GM18507 (cell line): Measurements from ENCODE around the gene TENT4B.
A peak's percentile ranks its signal among the peaks of the same experiment; 100 is the strongest.
"Not testable (repeated sequence)": the region's sequence is repeated elsewhere in the genome, so short reads cannot be mapped to it uniquely, and the experiment has no call there.

Experiments used
- DNase-seq: peaks from one replicate; pipeline ENCODE4 v3.0.0; 2011; ENCODE audit warnings: low read depth; ENCODE audit not compliant: insufficient read length; ENCODE audit errors: extremely low spot score
- FAIRE-seq: peaks from 2 replicates; lab custom pipeline; 2011; peaks lifted over from hg19 to GRCh38; lab: Jason Lieb, UNC

The TENT4B gene

GRCh38 chr16:50219402-50219975 is 66.4 kb downstream of the TENT4B start:
- DNase-seq (no peak), FAIRE-seq (no peak)

- DNase-seq (no peak), FAIRE-seq (no peak)
These were observed 71.2 kb downstream of the TENT4B start for GRCh38 chr16:50224286-50224685.

GRCh38 chr16:50227120-50227519 is 74.0 kb downstream of the TENT4B start:
- DNase-seq: no peak
- no peak for FAIRE-seq

- DNase-seq (no peak), FAIRE-seq (no peak)
These were observed 74.6 kb downstream of the TENT4B start for GRCh38 chr16:50227665-50228064.

- FAIRE-seq (no peak), DNase-seq (no peak)
These were observed 75.3 kb downstream of the TENT4B start for GRCh38 chr16:50228364-50228868.

GRCh38 chr16:50229149-50229726 is 76.1 kb downstream of the TENT4B start:
- FAIRE-seq (no peak), DNase-seq (no peak)

GRCh38 chr16:50234771-50235556 is 81.9 kb downstream of the TENT4B start:
- DNase-seq: no peak
- FAIRE-seq: no peak

GRCh38 chr16:50235581-50235980 is 82.5 kb downstream of the TENT4B start:
- FAIRE-seq: no peak
- no peak for DNase-seq

- FAIRE-seq (no peak), DNase-seq (no peak)
These were observed 85.2 kb downstream of the TENT4B start for GRCh38 chr16:50238314-50238713.

GRCh38 chr16:50238868-50239301 is 85.8 kb downstream of the TENT4B start:
- FAIRE-seq (no peak), DNase-seq (no peak)

- not testable (repeated sequence) for DNase-seq, FAIRE-seq
These were observed 89.9 kb downstream of the TENT4B start for GRCh38 chr16:50243024-50243423.

- FAIRE-seq (no peak), DNase-seq (no peak)
These were observed 91.0 kb downstream of the TENT4B start for GRCh38 chr16:50244140-50244503.

- no peak for FAIRE-seq
- no peak for DNase-seq
These were observed 91.7 kb downstream of the TENT4B start for GRCh38 chr16:50244504-50245416.

- DNase-seq: peak; percentile 78
These were observed 92.6 kb downstream of the TENT4B start for GRCh38 chr16:50245417-50246298.

GRCh38 chr16:50246299-50247122 is 93.4 kb downstream of the TENT4B start:
- FAIRE-seq (no peak), DNase-seq (no peak)

More at GRCh38 chr16:50245417-50246298, 92.6 kb downstream of the TENT4B start:
- no peak for FAIRE-seq

- FAIRE-seq (no peak), DNase-seq (no peak)
These were observed 94.2 kb downstream of the TENT4B start for GRCh38 chr16:50247123-50247905.

GRCh38 chr16:50247906-50248608 is 95.0 kb downstream of the TENT4B start:
- DNase-seq (no peak), FAIRE-seq (no peak)
